Ovary (tissue), 3 donors: ENCODE data around the gene TSPAN2.

Source experiments
- EP300 ChIP-seq: sonication (generic); formaldehyde crosslinking; IDR thresholded peaks from one replicate; pipeline ENCODE4 v1.6.1; 2017; ENCODE audit warnings: antibody characterized with exemption
- POLR2A ChIP-seq: fragments of 450-650 bp; IDR thresholded peaks from one replicate; pipeline ENCODE4 v1.6.1; 2017; ENCODE audit warnings: antibody characterized with exemption, mild to moderate bottlenecking, moderate library complexity
- TF ChIP-seq, protein P1 (sequence below), 3 donors: fragments of 450-650 bp in 2 of 3; fragments of 200-600 bp in 1 of 3; IDR thresholded peaks; one replicate each; pipeline versions ENCODE4 v1.5.1 to v1.8.0; 2016 to 2022; ENCODE audit warnings: antibody characterized with exemption in 3 of 3, mild to moderate bottlenecking in 1 of 3
- donor health status: DM: no; HTN: no; CAD: no.

DNA sequence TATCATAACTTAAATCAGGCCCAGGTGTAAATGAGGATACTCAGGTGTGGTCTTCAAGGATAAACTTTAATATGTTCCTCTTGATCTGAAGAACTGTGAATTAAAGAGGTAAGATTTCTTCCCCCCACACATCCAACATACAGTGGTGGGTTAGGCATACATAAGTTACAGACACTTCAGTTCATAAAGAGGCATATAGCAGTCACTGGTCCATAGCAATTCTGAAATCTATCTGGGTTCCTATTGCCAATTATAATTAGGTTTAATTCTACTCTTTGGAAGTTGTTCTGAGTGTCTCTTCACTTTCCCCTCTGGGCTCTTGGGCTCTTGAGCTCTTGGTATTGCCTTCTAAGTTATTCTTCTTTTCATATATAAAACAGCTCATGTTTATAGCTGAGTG, 32.5 kb upstream of the TSPAN2 start:
- TF ChIP-seq, protein P1, sequence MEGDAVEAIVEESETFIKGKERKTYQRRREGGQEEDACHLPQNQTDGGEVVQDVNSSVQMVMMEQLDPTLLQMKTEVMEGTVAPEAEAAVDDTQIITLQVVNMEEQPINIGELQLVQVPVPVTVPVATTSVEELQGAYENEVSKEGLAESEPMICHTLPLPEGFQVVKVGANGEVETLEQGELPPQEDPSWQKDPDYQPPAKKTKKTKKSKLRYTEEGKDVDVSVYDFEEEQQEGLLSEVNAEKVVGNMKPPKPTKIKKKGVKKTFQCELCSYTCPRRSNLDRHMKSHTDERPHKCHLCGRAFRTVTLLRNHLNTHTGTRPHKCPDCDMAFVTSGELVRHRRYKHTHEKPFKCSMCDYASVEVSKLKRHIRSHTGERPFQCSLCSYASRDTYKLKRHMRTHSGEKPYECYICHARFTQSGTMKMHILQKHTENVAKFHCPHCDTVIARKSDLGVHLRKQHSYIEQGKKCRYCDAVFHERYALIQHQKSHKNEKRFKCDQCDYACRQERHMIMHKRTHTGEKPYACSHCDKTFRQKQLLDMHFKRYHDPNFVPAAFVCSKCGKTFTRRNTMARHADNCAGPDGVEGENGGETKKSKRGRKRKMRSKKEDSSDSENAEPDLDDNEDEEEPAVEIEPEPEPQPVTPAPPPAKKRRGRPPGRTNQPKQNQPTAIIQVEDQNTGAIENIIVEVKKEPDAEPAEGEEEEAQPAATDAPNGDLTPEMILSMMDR (IDR thresholded peaks at IDR 0.05): no peak
- TF ChIP-seq POLR2A: no peak
- TF ChIP-seq EP300: no peak
